CD4-positive, alpha-beta memory T cell (primary cell): ENCODE data around the gene RNF44. TPM values are rescaled to one million over a fixed set of nuclear protein-coding genes. Genes with fewer than 3 reads are reported as not detected.

Experiments
- CTCF ChIA-PET: fragments of 350-600 bp; sonication (Branson Sonifier 250); formaldehyde crosslinking; loops from one replicate; lab custom pipeline; 2021; ENCODE audit warnings: inconsistent platforms; ENCODE audit not compliant: partially characterized antibody; lab: Charles Lee
- POLR2A ChIA-PET: fragments of 350-600 bp; sonication (Branson Sonifier 250); formaldehyde crosslinking; loops from one replicate; lab custom pipeline; 2021; ENCODE audit not compliant: partially characterized antibody; lab: Charles Lee
- DNase-seq, 5 donors: peaks; one replicate each; pipeline versions ENCODE4 v3.0.0 to v3.0.0-alpha.2; 2020 to 2022; ENCODE audit warnings: mixed read lengths in 1 of 5
- H3K27ac ChIP-seq: one replicate; pipeline ENCODE4 v1.7.0; 2013; ENCODE audit warnings: low read depth, low read length
- H3K27me3 ChIP-seq: 2 replicates; pipeline ENCODE4 v1.7.0; 2013; ENCODE audit warnings: mild to moderate bottlenecking, low read length, moderate library complexity; ENCODE audit not compliant: insufficient read depth
- H3K36me3 ChIP-seq: 2 replicates; pipeline ENCODE4 v1.7.0; 2013; ENCODE audit warnings: mild to moderate bottlenecking, low read length, moderate library complexity; ENCODE audit not compliant: insufficient read depth
- H3K4me1 ChIP-seq: 2 replicates; pipeline ENCODE4 v1.7.0; 2013; ENCODE audit warnings: mild to moderate bottlenecking, low read length, moderate library complexity; ENCODE audit not compliant: insufficient read depth
- H3K4me3 ChIP-seq, 2 donors: one replicate each; pipeline ENCODE4 v1.7.0; 2013; ENCODE audit warnings: low read length in 2 of 2, mild to moderate bottlenecking in 1 of 2
- H3K9me3 ChIP-seq, 2 donors: one replicate each; pipeline ENCODE4 v1.7.0; 2013; ENCODE audit warnings: low read length in 2 of 2, control low read depth in 1 of 2; ENCODE audit not compliant: control insufficient read depth in 1 of 2
- H3K27ac Mint-ChIP-seq, 7 donors: one replicate each; pipeline ENCODE4 v1.8.0; 2020 to 2021; ENCODE audit warnings: mixed read lengths in 7 of 7, mild to moderate bottlenecking in 6 of 7, inconsistent platforms in 3 of 7, moderate library complexity in 3 of 7
- H3K27me3 Mint-ChIP-seq, 2 donors: one replicate each; pipeline ENCODE4 v1.8.0; 2020 to 2021; ENCODE audit warnings: mixed read lengths in 2 of 2
- H3K36me3 Mint-ChIP-seq, 2 donors: one replicate each; pipeline ENCODE4 v1.8.0; 2020 to 2021; ENCODE audit warnings: mixed read lengths in 2 of 2, inconsistent platforms in 1 of 2, mild to moderate bottlenecking in 1 of 2
- H3K4me1 Mint-ChIP-seq, 4 donors: one replicate each; pipeline ENCODE4 v1.8.0; 2020 to 2021; ENCODE audit warnings: mixed read lengths in 4 of 4, mild to moderate bottlenecking in 1 of 4
- H3K4me3 Mint-ChIP-seq, 8 donors: one replicate each; pipeline ENCODE4 v1.8.0; 2020 to 2021; ENCODE audit warnings: mixed read lengths in 8 of 8, mild to moderate bottlenecking in 7 of 8, moderate library complexity in 6 of 8, inconsistent platforms in 3 of 8
- H3K9me3 Mint-ChIP-seq, 8 donors: one replicate each; pipeline ENCODE4 v1.8.0; 2020 to 2021; ENCODE audit warnings: mixed read lengths in 8 of 8, mild to moderate bottlenecking in 5 of 8, inconsistent platforms in 3 of 8, moderate library complexity in 1 of 8
- intact Hi-C: fragments of 100-400 bp; cut with micrococcal nuclease; formaldehyde crosslinking; loops from one replicate; pipeline ENCODE4 v1.15.1; 2023
- polyA plus RNA-seq, 2 donors: library from polyadenylated mRNA; unstranded; fragments of 300-500 nt; fragmentation: Illumina TruSeq; gene quantifications; one replicate each; pipeline ENCODE4 v1.2.3, GENCODE V29; 2021
- total RNA-seq, 2 experiments: library from RNA; stranded (reverse); gene quantifications; one replicate each; pipeline ENCODE4 v1.2.3, GENCODE V29; 2021

The RNF44 gene
- total and polyA plus RNA-seq, 4 experiments from 2014 or later = 1.1 to 262 (median 127) TPM

- peak overlapping the region; percentile 97 to 100 (median 98) for H3K4me3 Mint-ChIP-seq
- H3K27ac ChIP-seq = peak overlapping the region; percentile 98
- H3K36me3 Mint-ChIP-seq = peaks cover 10 to 44% of the 10 kb centered on the region in 2 donors
- intact Hi-C loops = loop anchor here (1.0 to 5.0 kb wide), 8 partner anchors 37 to 470 kb away; partner anchors contain the start of genes FAF2, KIAA1191, TSPAN17 and UIMC1
- H3K27ac Mint-ChIP-seq = peak overlapping the region; percentile 99 to 100 (median 100)
- ChIA-PET POLR2A (interaction anchor here (0.6 to 20.1 kb wide), 27 partner anchors 5 to 1016 kb away, joined by 3 to 533 read pairs (median 5); partner anchors contain the start of genes CDHR2, CLTB, FAF2 and GRK6), CTCF (interaction anchor here (0.7 to 4.0 kb wide), 8 partner anchors 8 to 123 kb away, joined by 3 to 26 read pairs (median 4); partner anchors contain the start of genes CLTB and FAF2)
- peaks cover 72% of the 10 kb centered on the region for H3K4me1 ChIP-seq
- DNase-seq = peak; percentile 94 to 100 (median 98)
- H3K36me3 ChIP-seq = peaks cover 3% of the 10 kb centered on the region
- H3K9me3 Mint-ChIP-seq = peaks cover 0 to 5% (median 0%) of the 10 kb centered on the region in 8 donors
- H3K9me3 ChIP-seq = no peaks in the 10 kb centered on the region
- H3K4me3 ChIP-seq = peak overlapping the region; percentile 85 to 100
- no peaks in the 10 kb centered on the region for H3K27me3 Mint-ChIP-seq
- peaks cover 55 to 87% (median 67%) of the 10 kb centered on the region in 4 donors for H3K4me1 Mint-ChIP-seq
- H3K27me3 ChIP-seq = no peaks in the 10 kb centered on the region
Observed at GRCh38 chr5:176537554-176538229, 490 bp upstream of the RNF44 start.

GRCh38 chr5:176536132-176536901 is 885 bp downstream of the RNF44 start:
- H3K9me3 ChIP-seq = no peaks in the 10 kb centered on the region
- intact Hi-C loops = loop anchor here (2.0 to 5.0 kb wide), 4 partner anchors 38 to 471 kb away; partner anchors contain the start of gene UIMC1
- Mint-ChIP-seq H3K27me3 (no peaks in the 10 kb centered on the region), H3K4me3 (peak overlapping the region; percentile 97 to 100 (median 98)), H3K4me1 (peaks cover 46 to 80% (median 59%) of the 10 kb centered on the region in 4 donors), H3K9me3 (peaks cover 0 to 5% (median 0%) of the 10 kb centered on the region in 8 donors), H3K36me3 (peaks cover 12 to 46% of the 10 kb centered on the region in 2 donors), H3K27ac (peak overlapping the region; percentile 96 to 100 (median 98))
- peaks cover 74% of the 10 kb centered on the region for H3K4me1 ChIP-seq
- POLR2A ChIA-PET = interaction anchor here (0.8 to 20.1 kb wide), 27 partner anchors 6 to 905 kb away, joined by 3 to 533 read pairs (median 5); partner anchors contain the start of genes CDHR2, CLTB, FAF2 and HIGD2A
- peak; percentile 80 to 88 (median 84) for DNase-seq
- H3K27ac ChIP-seq = peak overlapping the region; percentile 98
- H3K4me3 ChIP-seq = peak overlapping the region; percentile 89 to 100
- H3K27me3 ChIP-seq = no peaks in the 10 kb centered on the region
- CTCF ChIA-PET = interaction anchor here (0.9 to 4.0 kb wide), 11 partner anchors 7 to 119 kb away, joined by 3 to 33 read pairs (median 7); partner anchors contain the start of genes CLTB, FAF2 and TSPAN17
- peaks cover 11% of the 10 kb centered on the region for H3K36me3 ChIP-seq

- Mint-ChIP-seq H3K27me3 (no peaks in the 10 kb centered on the region), H3K4me1 (peaks cover 43 to 79% (median 58%) of the 10 kb centered on the region in 4 donors), H3K36me3 (peaks cover 16 to 49% of the 10 kb centered on the region in 2 donors), H3K9me3 (peaks cover 0 to 5% (median 0%) of the 10 kb centered on the region in 8 donors), H3K27ac (peak overlapping the region; percentile 96 to 100 (median 98)), H3K4me3 (peak overlapping the region; percentile 97 to 100 (median 98))
- H3K9me3 ChIP-seq = no peaks in the 10 kb centered on the region
- peak overlapping the region; percentile 98 for H3K27ac ChIP-seq
- no peaks in the 10 kb centered on the region for H3K27me3 ChIP-seq
- no peak for DNase-seq
- peaks cover 16% of the 10 kb centered on the region for H3K36me3 ChIP-seq
- H3K4me1 ChIP-seq = peaks cover 74% of the 10 kb centered on the region
- POLR2A ChIA-PET = interaction anchor here (0.6 to 20.1 kb wide), 21 partner anchors 6 to 739 kb away, joined by 3 to 533 read pairs (median 5); partner anchors contain the start of genes CDHR2, CLTB, FAF2 and HIGD2A
- CTCF ChIA-PET = interaction anchor here (0.9 to 4.0 kb wide), 12 partner anchors 8 to 868 kb away, joined by 3 to 33 read pairs (median 5); partner anchors contain the start of genes CLTB, FAF2, KIAA1191 and TSPAN17
- intact Hi-C loops = loop anchor here (2.0 to 5.0 kb wide), 4 partner anchors 39 to 472 kb away; partner anchors contain the start of gene UIMC1
- H3K4me3 ChIP-seq = peak overlapping the region; percentile 89 to 100
Observed at GRCh38 chr5:176535664-176536131, 1.5 kb downstream of the RNF44 start.

- peaks cover 74% of the 10 kb centered on the region for H3K4me1 ChIP-seq
Observed at GRCh38 chr5:176535101-176535663, 2.0 kb downstream of the RNF44 start.

GRCh38 chr5:176534640-176535039 is 2.6 kb downstream of the RNF44 start:
- Mint-ChIP-seq H3K27ac (peak overlapping the region; percentile 96 to 100 (median 98)), H3K9me3 (peaks cover 0 to 7% (median 0%) of the 10 kb centered on the region in 8 donors)

More at GRCh38 chr5:176535101-176535663, 2.0 kb downstream of the RNF44 start:
- no peaks in the 10 kb centered on the region for H3K9me3 ChIP-seq
- no peaks in the 10 kb centered on the region for H3K27me3 ChIP-seq
- Mint-ChIP-seq H3K27me3 (no peaks in the 10 kb centered on the region), H3K9me3 (peaks cover 0 to 5% (median 0%) of the 10 kb centered on the region in 8 donors), H3K4me1 (peaks cover 38 to 73% (median 52%) of the 10 kb centered on the region in 4 donors), H3K4me3 (peak overlapping the region; percentile 97 to 100 (median 98)), H3K36me3 (peaks cover 16 to 49% of the 10 kb centered on the region in 2 donors), H3K27ac (peak overlapping the region; percentile 96 to 100 (median 98))
- CTCF ChIA-PET = interaction anchor here (0.9 to 4.0 kb wide), 9 partner anchors 8 to 869 kb away, joined by 3 to 33 read pairs (median 6); partner anchors contain the start of genes CLTB, FAF2, KIAA1191 and TSPAN17
- H3K4me3 ChIP-seq = peak overlapping the region; percentile 89 to 100
- peak; percentile 48 to 79 (median 55) for DNase-seq
- peak overlapping the region; percentile 98 for H3K27ac ChIP-seq
- H3K36me3 ChIP-seq = peaks cover 16% of the 10 kb centered on the region
- intact Hi-C loops = loop anchor here (5.0 kb wide), 2 partner anchors 43 to 472 kb away; partner anchors contain the start of gene UIMC1
- POLR2A ChIA-PET = interaction anchor here (0.6 to 20.1 kb wide), 19 partner anchors 5 to 739 kb away, joined by 3 to 533 read pairs (median 6); partner anchors contain the start of genes CDHR2, CLTB, FAF2 and HIGD2A

More at GRCh38 chr5:176534640-176535039, 2.6 kb downstream of the RNF44 start:
- Histone ChIP-seq H3K27me3 (no peaks in the 10 kb centered on the region), H3K27ac (peak overlapping the region; percentile 98), H3K9me3 (no peaks in the 10 kb centered on the region), H3K36me3 (peaks cover 17% of the 10 kb centered on the region), H3K4me1 (peaks cover 71% of the 10 kb centered on the region), H3K4me3 (peak overlapping the region; percentile 89 to 100)
- intact Hi-C loops = loop anchor here (1.0 to 5.0 kb wide), 3 partner anchors 9 to 473 kb away; partner anchors contain the start of gene UIMC1
- Mint-ChIP-seq H3K4me3 (peak overlapping the region; percentile 97 to 100 (median 98)), H3K36me3 (peaks cover 18 to 52% of the 10 kb centered on the region in 2 donors), H3K4me1 (peaks cover 35 to 72% (median 50%) of the 10 kb centered on the region in 4 donors), H3K27me3 (no peaks in the 10 kb centered on the region)
- ChIA-PET CTCF (interaction anchor here (0.9 to 3.1 kb wide), 11 partner anchors 9 to 870 kb away, joined by 3 to 33 read pairs (median 3); partner anchors contain the start of genes CLTB, FAF2 and KIAA1191), POLR2A (interaction anchor here (0.7 to 20.1 kb wide), 16 partner anchors 5 to 897 kb away, joined by 3 to 533 read pairs (median 14); partner anchors contain the start of genes CDHR2, CLTB, FAF2 and HIGD2A)
- DNase-seq = peak in 1 of 5 donors; percentile 51
